ENCODE results near the gene LYZ.

The LYZ gene

GRCh38 chr12:69386921-69387320 is 38.7 kb downstream of the LYZ start:
- no peak for DNase-seq (ENCODE audit: low read depth)

GRCh38 chr12:69388371-69388770 is 40.2 kb downstream of the LYZ start:
- DNase-seq (ENCODE audit: low read depth) = no peak

GRCh38 chr12:69389831-69390230 is 41.6 kb downstream of the LYZ start:
- DNase-seq (ENCODE audit: low read depth) = no peak

- DNase-seq (ENCODE audit: low read depth) = no peak
These were observed 44.2 kb downstream of the LYZ start for GRCh38 chr12:69392179-69392928.

GRCh38 chr12:69396041-69396440 is 47.9 kb downstream of the LYZ start:
- DNase-seq (ENCODE audit: low read depth) = no peak

GRCh38 chr12:69396963-69397362 is 48.8 kb downstream of the LYZ start:
- no peak for DNase-seq (ENCODE audit: low read depth)

- no peak for DNase-seq (ENCODE audit: low read depth)
These were observed 49.8 kb downstream of the LYZ start for GRCh38 chr12:69397978-69398377.

GRCh38 chr12:69401940-69402339 is 53.8 kb downstream of the LYZ start:
- DNase-seq (ENCODE audit: low read depth) = no peak
